Right hindlimb (tissue), 1 donor: ENCODE results near the gene TSPAN11.
"Not testable (repeated sequence)": the region's sequence is repeated elsewhere in the genome, so short reads cannot be mapped to it uniquely, and the experiment has no call there.

ENCODE experiments used
- DNase-seq: peaks from one replicate; pipeline ENCODE4 v3.0.0-alpha.2; 2018

The TSPAN11 gene

GRCh38 chr12:31005256-31005943 is 78.9 kb downstream of the TSPAN11 start:
- no peak for DNase-seq

- DNase-seq, result no peak
Measured at GRCh38 chr12:31005944-31006361, 79.4 kb downstream of the TSPAN11 start.

GRCh38 chr12:31006416-31007152 is 80.0 kb downstream of the TSPAN11 start:
- no peak for DNase-seq

GRCh38 chr12:31007153-31007495 is 80.6 kb downstream of the TSPAN11 start:
- DNase-seq, result no peak

GRCh38 chr12:31007636-31008175 is 81.2 kb downstream of the TSPAN11 start:
- no peak for DNase-seq

GRCh38 chr12:31008241-31008761 is 81.8 kb downstream of the TSPAN11 start:
- DNase-seq, result no peak

- DNase-seq, result no peak
Measured at GRCh38 chr12:31008961-31009840, 82.7 kb downstream of the TSPAN11 start.

- no peak for DNase-seq
Measured at GRCh38 chr12:31009976-31010375, 83.4 kb downstream of the TSPAN11 start.

GRCh38 chr12:31011336-31011735 is 84.8 kb downstream of the TSPAN11 start:
- no peak for DNase-seq

GRCh38 chr12:31011746-31012566 is 85.4 kb downstream of the TSPAN11 start:
- no peak for DNase-seq

GRCh38 chr12:31012567-31012891 is 86.0 kb downstream of the TSPAN11 start:
- DNase-seq, result not testable (repeated sequence)

- no peak for DNase-seq
Measured at GRCh38 chr12:31015215-31015614, 88.7 kb downstream of the TSPAN11 start.

- DNase-seq, result peak; percentile 74
Measured at GRCh38 chr12:31016057-31016456, 89.5 kb downstream of the TSPAN11 start.

- DNase-seq, result no peak
Measured at GRCh38 chr12:31017535-31017934, 91.0 kb downstream of the TSPAN11 start.

GRCh38 chr12:31018106-31018789 is 91.7 kb downstream of the TSPAN11 start:
- DNase-seq, result no peak

GRCh38 chr12:31018790-31019505 is 92.4 kb downstream of the TSPAN11 start:
- no peak for DNase-seq

GRCh38 chr12:31019561-31019960 is 93.0 kb downstream of the TSPAN11 start:
- DNase-seq, result no peak

GRCh38 chr12:31019976-31020375 is 93.4 kb downstream of the TSPAN11 start:
- no peak for DNase-seq

- DNase-seq, result no peak
Measured at GRCh38 chr12:31020385-31021166, 94.0 kb downstream of the TSPAN11 start.

- no peak for DNase-seq
Measured at GRCh38 chr12:31021181-31021580, 94.6 kb downstream of the TSPAN11 start.
